NB4 (cell line): ENCODE measurements around the gene SLC66A3.

Experiments used
- CTCF ChIP-seq: IDR thresholded peaks from one replicate; pipeline ENCODE4 v1.5.1; 2012; ENCODE audit warnings: low read depth, low read length
- MAX ChIP-seq: IDR thresholded peaks from 2 replicates; pipeline ENCODE4 v1.6.1; 2011; ENCODE audit warnings: low read depth, low read length
- POLR2A ChIP-seq: IDR thresholded peaks from 2 replicates; pipeline ENCODE4 v1.6.1; 2011; ENCODE audit warnings: mild to moderate bottlenecking; ENCODE audit not compliant: insufficient read length; ENCODE audit errors: extremely low read depth

- TF ChIP-seq POLR2A (no peak), CTCF (no peak), MAX (no peak)
Measured at GRCh38 chr2:11187083-11187619, 31.9 kb downstream of the SLC66A3 start.
